ENCODE data around the gene ZNF280D. TPM values are rescaled to one million over a fixed set of nuclear protein-coding genes. Genes with fewer than 3 reads are reported as not detected.

ZNF280D gene
- total and polyA plus RNA-seq, 2 of the 4 experiments (the other 2 are of a cell fraction): 8.3 to 21.0 TPM

GRCh38 chr15:56586206-56586605 is 147.1 kb downstream of the ZNF280D start:
- no peaks in the 10 kb centered on the region; the same call in 1 of the 2 replicates for H3K9me1 ChIP-seq (ENCODE audit: insufficient read depth, low read length)
- BruUV-seq (replicated peaks): no TSS peak
- ATAC-seq (ENCODE audit: low read depth) (no peak), DNase-seq (no peak)
- H2AFZ ChIP-seq (replicated peaks; ENCODE audit: low read length, poor library complexity): no peak overlapping the region
- H4K91ac ChIP-seq (ENCODE audit: insufficient read depth, low read depth, low read length): no peak overlapping the region
- H3K56ac ChIP-seq (ENCODE audit: extremely low read depth, insufficient read depth, low read length): no peak overlapping the region
- no peak overlapping the region for H2BK120ac ChIP-seq (ENCODE audit: low read depth, low read length)
- H3K27me3 ChIP-seq (ENCODE audit: control insufficient read depth, insufficient read depth, low read length): no peaks in the 10 kb centered on the region
- dilution Hi-C loops (cut with HindIII; ENCODE audit: low sequenced_read_pairs, unreplicated experiment) (no loop called here), intact Hi-C loops (cut with micrococcal nuclease) (no loop called here), in situ Hi-C loops (cut with MboI; ENCODE audit: low sequenced_read_pairs) (no loop called here)
- H4K8ac ChIP-seq (ENCODE audit: low read depth in 2 of 2, low read length in 2 of 2): no peak overlapping the region
- no peak overlapping the region for H3K27ac ChIP-seq (ENCODE audit: insufficient read depth, low read length)
- H3K23ac ChIP-seq (ENCODE audit: low read depth, low read length): no peak overlapping the region
- H3K4me2 ChIP-seq (ENCODE audit: low read depth, low read length): no peak overlapping the region
- no peak overlapping the region for H3K18ac ChIP-seq (ENCODE audit: low read depth, low read length)
- no peak overlapping the region for H3K4me3 ChIP-seq (ENCODE audit: insufficient read depth, low read depth, low read length)
- H3K14ac ChIP-seq (replicated peaks; ENCODE audit: low read depth, low read length): no peak overlapping the region
- H2BK15ac ChIP-seq (ENCODE audit: low read depth, low read length): no peak overlapping the region
- ChIA-PET CTCF (no interaction called here), POLR2A (ENCODE audit: unreplicated experiment) (no interaction called here)
- no peak overlapping the region for H2BK20ac ChIP-seq (ENCODE audit: low read depth, low read length)
- H2BK5ac ChIP-seq (ENCODE audit: low read depth, low read length, poor library complexity, severe bottlenecking): no peak overlapping the region
- H4K20me1 ChIP-seq (ENCODE audit: insufficient read depth, low read length): no peaks in the 10 kb centered on the region
- no peak overlapping the region for H3K9ac ChIP-seq (ENCODE audit: low read depth, low read length)
- H2AK9ac ChIP-seq (replicated peaks; ENCODE audit: low read depth, low read length, poor library complexity): no peak overlapping the region
- no peak overlapping the region for H4K5ac ChIP-seq (ENCODE audit: low read depth, low read length)
- H3K4me1 ChIP-seq (ENCODE audit: control insufficient read depth, insufficient read depth, low read length): no peaks in the 10 kb centered on the region; the same call in 1 of the 2 replicates
- H3K79me1 ChIP-seq (ENCODE audit: low read depth in 1 of 2, low read length in 2 of 2): no peaks in the 10 kb centered on the region
- H3K9me3 ChIP-seq (ENCODE audit: control insufficient read depth, insufficient read depth, low read length): peaks cover 15% of the 10 kb centered on the region
- no peak overlapping the region for H3K4ac ChIP-seq (ENCODE audit: low read depth, low read length)
- no peak overlapping the region for H2AK5ac ChIP-seq (ENCODE audit: low read depth, low read length)
- TF ChIP-seq, protein P1, sequence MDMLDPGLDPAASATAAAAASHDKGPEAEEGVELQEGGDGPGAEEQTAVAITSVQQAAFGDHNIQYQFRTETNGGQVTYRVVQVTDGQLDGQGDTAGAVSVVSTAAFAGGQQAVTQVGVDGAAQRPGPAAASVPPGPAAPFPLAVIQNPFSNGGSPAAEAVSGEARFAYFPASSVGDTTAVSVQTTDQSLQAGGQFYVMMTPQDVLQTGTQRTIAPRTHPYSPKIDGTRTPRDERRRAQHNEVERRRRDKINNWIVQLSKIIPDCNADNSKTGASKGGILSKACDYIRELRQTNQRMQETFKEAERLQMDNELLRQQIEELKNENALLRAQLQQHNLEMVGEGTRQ (IDR thresholded peaks at IDR 0.05; ENCODE audit: low read depth, low read length): no peak
- no peak for TF ChIP-seq POLR2A (IDR thresholded peaks at IDR 0.05; ENCODE audit: low read depth, low read length)
- no peaks in the 10 kb centered on the region for H3K36me3 ChIP-seq (ENCODE audit: control insufficient read depth, insufficient read depth, low read length)
